HEK293T (cell line): ENCODE measurements around the gene TNNC2.

Experiments used
- ARNT ChIP-seq: fragments of 450-650 bp; IDR thresholded peaks from 2 replicates; pipeline ENCODE4 v1.6.1; 2017; ENCODE audit warnings: mild to moderate bottlenecking
- BHLHE40 ChIP-seq: fragments of 450-650 bp; IDR thresholded peaks from 2 replicates; pipeline ENCODE4 v1.6.1; 2016; ENCODE audit warnings: mild to moderate bottlenecking, moderate library complexity, borderline replicate concordance
- CTBP1 ChIP-seq: fragments of 450-650 bp; IDR thresholded peaks from 2 replicates; pipeline ENCODE4 v1.6.1; 2016; ENCODE audit warnings: borderline replicate concordance
- L3MBTL2 ChIP-seq: fragments of 450-650 bp; conservative IDR thresholded peaks from 2 replicates; pipeline ENCODE4 v1.6.1; 2016; ENCODE audit warnings: mild to moderate bottlenecking
- SP1 ChIP-seq: fragments of 450-650 bp; IDR thresholded peaks from 2 replicates; pipeline ENCODE4 v1.6.1; 2017
- SUZ12 ChIP-seq: fragments of 450-650 bp; IDR thresholded peaks from 2 replicates; pipeline ENCODE4 v1.6.1; 2016; ENCODE audit warnings: mild to moderate bottlenecking
- ZNF384 ChIP-seq: fragments of 450-650 bp; IDR thresholded peaks from 2 replicates; pipeline ENCODE4 v1.6.1; 2016

GRCh38 chr20:45867819-45868176 lies 40.7 kb upstream of the TNNC2 start:
- TF ChIP-seq BHLHE40 (no peak), L3MBTL2 (no peak), SUZ12 (no peak), CTBP1 (no peak), SP1 (no peak), ZNF384 (no peak), ARNT (no peak)
